HG02610 (cell line): ENCODE measurements around the gene CIBAR2.

ENCODE experiments used
- ATAC-seq: cut with Tn5 transposase; IDR thresholded peaks from one replicate; pipeline ENCODE4 v1.9.1; 2021; ENCODE audit warnings: mild to moderate bottlenecking, moderate library complexity; ENCODE audit not compliant: unreplicated experiment

Gene CIBAR2

GRCh38 chr16:85103114-85104079, 8.9 kb downstream of the CIBAR2 start:
- no peak for ATAC-seq

- ATAC-seq, result no peak
These were observed 10.2 kb downstream of the CIBAR2 start for GRCh38 chr16:85101956-85102630.

- ATAC-seq, result no peak
These were observed 12.0 kb downstream of the CIBAR2 start for GRCh38 chr16:85100265-85100664.

GRCh38 chr16:85098565-85098964, 13.7 kb downstream of the CIBAR2 start:
- no peak for ATAC-seq

- ATAC-seq, result no peak
These were observed 15.4 kb downstream of the CIBAR2 start for GRCh38 chr16:85096921-85097320.

- ATAC-seq, result no peak
These were observed 17.5 kb downstream of the CIBAR2 start for GRCh38 chr16:85094812-85095211.

GRCh38 chr16:85094176-85094805, 18.0 kb downstream of the CIBAR2 start:
- ATAC-seq, result no peak

- no peak for ATAC-seq
These were observed 18.6 kb downstream of the CIBAR2 start for GRCh38 chr16:85093705-85094104.

GRCh38 chr16:85092851-85093250, 19.4 kb downstream of the CIBAR2 start:
- ATAC-seq, result no peak

GRCh38 chr16:85092309-85092708, 20.0 kb downstream of the CIBAR2 start:
- no peak for ATAC-seq

GRCh38 chr16:85091522-85091910, 20.8 kb downstream of the CIBAR2 start:
- ATAC-seq, result no peak

- no peak for ATAC-seq
These were observed 21.3 kb downstream of the CIBAR2 start for GRCh38 chr16:85090873-85091521.

- no peak for ATAC-seq
These were observed 22.1 kb downstream of the CIBAR2 start for GRCh38 chr16:85090181-85090580.

GRCh38 chr16:85089525-85089924, 22.7 kb downstream of the CIBAR2 start:
- no peak for ATAC-seq

GRCh38 chr16:85088570-85089199, 23.6 kb downstream of the CIBAR2 start:
- no peak for ATAC-seq

- ATAC-seq, result no peak
These were observed 24.2 kb downstream of the CIBAR2 start for GRCh38 chr16:85087899-85088569.

- no peak for ATAC-seq
These were observed 25.7 kb downstream of the CIBAR2 start for GRCh38 chr16:85086347-85087291.

GRCh38 chr16:85085721-85086120, 26.6 kb downstream of the CIBAR2 start:
- ATAC-seq, result no peak
